Neuronal stem cell (in vitro differentiated cells): ENCODE measurements around the gene SLIT3.

Experiments
- DNase-seq: peaks from one replicate; pipeline ENCODE4 v3.0.0-alpha.2; 2013; ENCODE audit warnings: low spot score
- H2AFZ ChIP-seq: one replicate; pipeline ENCODE4 v1.6.1; 2013; ENCODE audit warnings: mild to moderate bottlenecking, low read length, inconsistent platforms
- H2AK5ac ChIP-seq: 2 replicates; pipeline ENCODE4 v1.6.1; 2013; ENCODE audit warnings: low read depth, mild to moderate bottlenecking, inconsistent platforms, low read length, moderate library complexity, mixed read lengths
- H2BK120ac ChIP-seq: 2 replicates; pipeline ENCODE4 v1.6.1; 2013; ENCODE audit warnings: low read depth, mild to moderate bottlenecking, inconsistent platforms, low read length, moderate library complexity, mixed read lengths
- H2BK12ac ChIP-seq: one replicate; pipeline ENCODE4 v1.6.1; 2013; ENCODE audit warnings: low read length, inconsistent platforms
- H2BK15ac ChIP-seq: 2 replicates; pipeline ENCODE4 v1.6.1; 2013; ENCODE audit warnings: mild to moderate bottlenecking, low read length, inconsistent platforms, mixed read lengths
- H2BK5ac ChIP-seq: one replicate; pipeline ENCODE4 v1.6.1; 2013; ENCODE audit warnings: inconsistent platforms, mild to moderate bottlenecking, low read length, moderate library complexity
- H3K14ac ChIP-seq: one replicate; pipeline ENCODE4 v1.6.1; 2013; ENCODE audit warnings: low read length, inconsistent platforms
- H3K18ac ChIP-seq: 2 replicates; pipeline ENCODE4 v1.6.1; 2013; ENCODE audit warnings: low read length, inconsistent platforms
- H3K23ac ChIP-seq: 2 replicates; pipeline ENCODE4 v1.6.1; 2013; ENCODE audit warnings: low read depth, mild to moderate bottlenecking, mixed read lengths, low read length, inconsistent platforms; ENCODE audit not compliant: poor library complexity
- H3K27ac ChIP-seq: replicated peaks from 3 replicates; pipeline ENCODE4 v1.5.1; 2013; ENCODE audit warnings: low read length, inconsistent platforms
- H3K27me3 ChIP-seq, 3 experiments: 2 replicates each; pipeline ENCODE4 v1.6.1; 2013; ENCODE audit warnings: low read length in 3 of 3, mild to moderate bottlenecking in 2 of 3, inconsistent platforms in 1 of 3, low read depth in 1 of 3, mixed read lengths in 1 of 3, moderate library complexity in 1 of 3; ENCODE audit not compliant: control insufficient read depth in 3 of 3, insufficient read depth in 3 of 3
- H3K36me3 ChIP-seq, 2 donors: replicated peaks in 1 of 2; 2 replicates each; pipeline ENCODE4 v1.6.1; 2013; ENCODE audit warnings: low read length in 2 of 2; ENCODE audit not compliant: control insufficient read depth in 2 of 2, insufficient read depth in 2 of 2
- H3K4ac ChIP-seq: 2 replicates; pipeline ENCODE4 v1.6.1; 2013; ENCODE audit warnings: inconsistent platforms, mild to moderate bottlenecking, low read length, moderate library complexity
- H3K4me1 ChIP-seq, 2 donors: 1 replicate in 1 of 2; 2 replicates in 1 of 2; pipeline ENCODE4 v1.6.1; 2013; ENCODE audit warnings: low read length in 2 of 2, low read depth in 1 of 2; ENCODE audit not compliant: control insufficient read depth in 2 of 2, insufficient read depth in 1 of 2
- H3K4me2 ChIP-seq: one replicate; pipeline ENCODE4 v1.6.1; 2013; ENCODE audit warnings: mild to moderate bottlenecking, low read length, inconsistent platforms; ENCODE audit not compliant: insufficient read depth, poor library complexity, severe bottlenecking
- H3K4me3 ChIP-seq, 2 donors: 2 replicates each; pipeline ENCODE4 v1.5.1; 2013; ENCODE audit warnings: low read length in 2 of 2, mild to moderate bottlenecking in 2 of 2, inconsistent platforms in 1 of 2, moderate library complexity in 1 of 2
- H3K79me1 ChIP-seq: one replicate; pipeline ENCODE4 v1.6.1; 2013; ENCODE audit warnings: low read depth, mild to moderate bottlenecking, inconsistent platforms, low read length, moderate library complexity
- H3K9ac ChIP-seq: one replicate; pipeline ENCODE4 v1.6.1; 2013; ENCODE audit warnings: mild to moderate bottlenecking, low read depth, low read length, inconsistent platforms; ENCODE audit not compliant: poor library complexity
- H3K9me3 ChIP-seq, 2 donors: replicated peaks in 1 of 2; 2 replicates each; pipeline versions ENCODE3 to v1.6.1; 2013; ENCODE audit warnings: low read length in 2 of 2, mild to moderate bottlenecking in 2 of 2, inconsistent platforms in 1 of 2, low read depth in 1 of 2, mixed read lengths in 1 of 2, moderate library complexity in 1 of 2; ENCODE audit not compliant: control insufficient read depth in 2 of 2, insufficient read depth in 1 of 2
- H4K8ac ChIP-seq: one replicate; pipeline ENCODE4 v1.6.1; 2013; ENCODE audit warnings: low read depth, mild to moderate bottlenecking, inconsistent platforms, low read length, moderate library complexity
- H4K91ac ChIP-seq: one replicate; pipeline ENCODE4 v1.6.1; 2013; ENCODE audit warnings: low read length, low read depth, mild to moderate bottlenecking, inconsistent platforms; ENCODE audit not compliant: poor library complexity
- WGBS, 2 donors: extraction: QIAGEN DNeasy Blood & Tissue Kit; methylation state at CpG; one replicate each; pipeline ENCODE4 v1.1.7; 2013; ENCODE audit warnings: missing lambda C conversion rate in 2 of 2, mixed read lengths in 1 of 2; ENCODE audit not compliant: insufficient read length in 2 of 2, insufficient replicate concordance in 1 of 2; ENCODE audit errors: extremely low coverage in 2 of 2; 5-methylcytosine and 5-hydroxymethylcytosine counted together

The SLIT3 gene

DNA sequence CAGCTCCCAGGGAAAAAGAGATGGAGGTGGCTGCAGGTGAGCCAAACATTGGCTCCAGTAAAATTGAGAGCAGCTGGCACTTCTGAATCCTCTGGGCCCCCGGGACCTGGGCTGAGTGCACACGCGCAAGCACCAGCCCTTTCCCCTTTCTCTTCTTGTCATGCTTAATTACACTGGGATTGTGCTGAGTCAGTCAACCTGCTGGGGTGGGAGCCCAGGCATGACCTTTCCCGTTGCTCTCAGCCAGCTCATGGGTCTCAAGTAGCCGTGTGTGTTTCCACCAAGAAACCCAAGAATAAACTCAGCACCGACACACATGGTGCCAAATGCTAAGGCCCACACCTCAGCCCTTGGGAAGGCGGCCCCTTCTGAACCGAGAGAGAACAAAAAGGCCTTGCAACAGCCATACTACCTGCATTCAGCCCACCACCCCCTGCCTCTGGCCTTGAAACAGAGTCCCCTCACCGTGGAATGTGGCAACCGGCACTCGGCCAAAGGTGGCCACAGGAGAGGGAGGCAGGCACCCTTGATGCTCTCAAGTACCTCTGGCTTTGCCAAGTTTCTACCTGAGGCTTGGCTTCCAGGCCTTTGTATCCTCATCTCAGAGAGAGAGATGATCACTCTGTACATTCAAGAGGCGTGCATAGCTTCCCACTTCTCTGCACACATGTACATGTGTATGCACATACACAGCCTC lies 28.1 kb downstream of the SLIT3 start:
- Histone ChIP-seq H3K14ac (no peak overlapping the region), H2BK5ac (no peak overlapping the region), H3K4me2 (peak overlapping the region; percentile 27), H4K8ac (no peak overlapping the region), H2AK5ac (peak overlapping the region; percentile 33), H3K36me3 (no peaks in the 10 kb centered on the region), H3K27me3 (no peaks in the 10 kb centered on the region), H2BK12ac (no peak overlapping the region), H3K4me3 (no peak overlapping the region), H3K23ac (no peak overlapping the region), H2BK120ac (no peak overlapping the region), H3K4me1 (peaks cover 0 to 10% of the 10 kb centered on the region in 2 donors), H3K27ac (no peak overlapping the region), H3K9ac (no peak overlapping the region), H2AFZ (peak overlapping the region; percentile 17), H4K91ac (no peak overlapping the region), H3K9me3 (no peaks in the 10 kb centered on the region), H3K18ac (peak overlapping the region; percentile 17), H3K79me1 (no peaks in the 10 kb centered on the region), H3K4ac (no peak overlapping the region), H2BK15ac (no peak overlapping the region)
- WGBS, 2 donors = no CpG with 5 or more reads among the region's 12 CpGs
- DNase-seq = peak; percentile 36

- no CpG with 5 or more reads among the region's 5 CpGs for WGBS, 2 donors
These were observed 28.8 kb downstream of the SLIT3 start for GRCh38 chr5:169272111-169272510.

DNA sequence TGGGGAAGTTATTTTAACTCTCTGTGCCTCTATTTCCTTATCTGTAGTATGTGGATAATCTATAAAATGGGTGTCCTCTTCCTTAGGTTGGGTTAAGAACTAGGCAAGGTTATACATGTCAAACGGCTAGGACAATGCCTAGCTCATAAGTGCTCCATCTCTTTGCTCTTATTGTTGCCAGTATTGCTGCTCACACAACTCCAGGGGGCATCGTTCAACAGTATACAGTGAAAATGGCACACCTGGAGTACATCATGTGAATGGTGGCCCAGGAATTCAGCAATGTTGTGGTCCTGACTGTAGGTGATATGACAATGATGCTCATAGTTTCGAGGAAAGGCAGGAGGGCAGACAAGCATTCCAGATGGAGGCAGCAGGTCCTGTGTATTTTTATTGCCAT lies 30.1 kb downstream of the SLIT3 start:
- no peak overlapping the region for H2BK12ac ChIP-seq
- peaks cover 0 to 10% of the 10 kb centered on the region in 2 donors for H3K4me1 ChIP-seq
- DNase-seq = no peak
- no peak overlapping the region for H3K23ac ChIP-seq
- no peak overlapping the region for H4K91ac ChIP-seq
- H4K8ac ChIP-seq = no peak overlapping the region
- H3K4me2 ChIP-seq = no peak overlapping the region
- H2AK5ac ChIP-seq = no peak overlapping the region
- H2BK15ac ChIP-seq = no peak overlapping the region
- WGBS, 2 donors = no CpG with 5 or more reads among the region's 3 CpGs
- H3K79me1 ChIP-seq = no peaks in the 10 kb centered on the region
- H3K18ac ChIP-seq = no peak overlapping the region
- H3K4ac ChIP-seq = no peak overlapping the region
- H3K9ac ChIP-seq = no peak overlapping the region
- no peaks in the 10 kb centered on the region for H3K36me3 ChIP-seq
- H3K27ac ChIP-seq = no peak overlapping the region
- H3K14ac ChIP-seq = no peak overlapping the region
- no peaks in the 10 kb centered on the region for H3K27me3 ChIP-seq
- H2BK120ac ChIP-seq = no peak overlapping the region
- H2BK5ac ChIP-seq = no peak overlapping the region
- H3K9me3 ChIP-seq = no peaks in the 10 kb centered on the region
- no peak overlapping the region for H2AFZ ChIP-seq
- peak overlapping the region in 1 of 2 donors; percentile 0 for H3K4me3 ChIP-seq

More at GRCh38 chr5:169272111-169272510, 28.8 kb downstream of the SLIT3 start:
- Histone ChIP-seq H2BK12ac (no peak overlapping the region), H3K14ac (no peak overlapping the region), H3K79me1 (no peaks in the 10 kb centered on the region), H2BK15ac (no peak overlapping the region), H4K8ac (no peak overlapping the region), H3K4ac (no peak overlapping the region), H3K4me3 (no peak overlapping the region), H3K27ac (no peak overlapping the region), H2AFZ (no peak overlapping the region), H3K4me2 (no peak overlapping the region), H3K23ac (no peak overlapping the region), H3K18ac (no peak overlapping the region), H4K91ac (no peak overlapping the region), H3K9me3 (no peaks in the 10 kb centered on the region), H3K4me1 (peaks cover 0 to 10% of the 10 kb centered on the region in 2 donors), H2BK5ac (no peak overlapping the region), H3K36me3 (no peaks in the 10 kb centered on the region), H3K27me3 (no peaks in the 10 kb centered on the region), H2BK120ac (no peak overlapping the region), H3K9ac (no peak overlapping the region), H2AK5ac (no peak overlapping the region)
- DNase-seq = no peak

DNA sequence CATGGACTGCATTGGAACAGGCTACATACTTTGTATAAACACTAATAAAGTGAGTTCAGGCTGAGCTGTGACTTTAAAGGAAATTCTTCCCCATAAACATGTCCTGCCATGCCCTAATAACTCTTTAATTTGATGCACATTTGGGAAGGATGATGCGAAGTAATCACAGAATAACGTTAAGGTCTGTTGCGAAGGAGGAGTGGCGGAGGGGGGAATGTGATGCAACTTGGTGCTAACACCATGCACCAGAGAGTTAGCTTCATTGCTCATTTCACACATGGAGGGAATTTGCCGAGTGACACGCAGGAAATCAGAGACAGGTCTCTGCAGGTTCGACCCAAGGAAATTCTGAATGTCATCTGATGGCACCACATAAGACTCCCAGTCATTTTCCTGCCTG lies 32.9 kb downstream of the SLIT3 start:
- Histone ChIP-seq H3K27me3 (no peaks in the 10 kb centered on the region), H2BK12ac (no peak overlapping the region), H3K4me3 (no peak overlapping the region), H2AK5ac (no peak overlapping the region), H3K4me1 (peaks cover 0 to 8% of the 10 kb centered on the region in 2 donors), H3K14ac (no peak overlapping the region), H4K8ac (no peak overlapping the region), H2AFZ (no peak overlapping the region), H2BK120ac (no peak overlapping the region), H2BK15ac (no peak overlapping the region), H3K23ac (no peak overlapping the region), H3K27ac (no peak overlapping the region), H3K36me3 (no peaks in the 10 kb centered on the region), H2BK5ac (no peak overlapping the region), H3K9ac (no peak overlapping the region), H3K4ac (no peak overlapping the region), H3K18ac (no peak overlapping the region), H3K4me2 (no peak overlapping the region), H4K91ac (no peak overlapping the region), H3K9me3 (no peaks in the 10 kb centered on the region), H3K79me1 (no peaks in the 10 kb centered on the region)
- no peak for DNase-seq
- WGBS, 2 donors = no CpG with 5 or more reads among the region's 7 CpGs
